ENCODE data around the gene TIGD3. TPM values are rescaled to one million over a fixed set of nuclear protein-coding genes. Genes with fewer than 3 reads are reported as not detected.

TIGD3 gene
- total RNA-seq, 1 experiment from 2014 or later: not detected

GRCh38 chr11:65404638-65405339, 50.2 kb downstream of the TIGD3 start:
- Histone ChIP-seq H3K4me3 (no peak overlapping the region), H3K27me3 (replicated peaks) (no peaks in the 10 kb centered on the region), H3K27ac (no peak overlapping the region), H3K36me3 (peaks cover 94% of the 10 kb centered on the region), H3K9me3 (replicated peaks) (no peaks in the 10 kb centered on the region), H3K4me1 (replicated peaks) (no peaks in the 10 kb centered on the region)
- DNase-seq (ENCODE audit: low read depth in 1 of 2, low spot score in 2 of 2): no peak

Other genes starting within 250 kb of the TIGD3 start
- gene TM7SF2, start 242.9 kb upstream of the TIGD3 start, total RNA-seq (2014; rRNA removed; shearing (Covaris generic)): 1.5 and 2.4 TPM in 2 replicates
- 22.8 and 42.1 TPM in 2 replicates for gene ZNHIT2, start 237.1 kb upstream of the TIGD3 start, total RNA-seq (2014; rRNA removed; shearing (Covaris generic))
- 672 and 1,078 TPM in 2 replicates for gene FAU, start 232.6 kb upstream of the TIGD3 start, total RNA-seq (2014; rRNA removed; shearing (Covaris generic))
- gene MRPL49, start 232.4 kb upstream of the TIGD3 start, total RNA-seq (2014; rRNA removed; shearing (Covaris generic)): 113 and 138 TPM in 2 replicates
- 15.6 and 20.2 TPM in 2 replicates for gene SYVN1, start 220.2 kb upstream of the TIGD3 start, total RNA-seq (2014; rRNA removed; shearing (Covaris generic))
- gene SPDYC, start 184.5 kb upstream of the TIGD3 start, total RNA-seq (2014; rRNA removed; shearing (Covaris generic)): not detected in 2 replicates
- gene CAPN1, start 172.8 kb upstream of the TIGD3 start, total RNA-seq (2014; rRNA removed; shearing (Covaris generic)): 120 and 177 TPM in 2 replicates
- gene POLA2, start 92.8 kb upstream of the TIGD3 start, total RNA-seq (2014; rRNA removed; shearing (Covaris generic)): 26.8 and 44.2 TPM in 2 replicates
- gene CDC42EP2, start 39.9 kb upstream of the TIGD3 start, total RNA-seq (2014; rRNA removed; shearing (Covaris generic)): 10.5 and 16.6 TPM in 2 replicates
- gene DPF2, start 20.9 kb upstream of the TIGD3 start, total RNA-seq (2014; rRNA removed; shearing (Covaris generic)): 87.6 and 105 TPM in 2 replicates
- gene SLC25A45, start 27.9 kb downstream of the TIGD3 start, total RNA-seq (2014; rRNA removed; shearing (Covaris generic)): 3.1 and 5.3 TPM in 2 replicates
- 90.2 and 125 TPM in 2 replicates for gene FRMD8, start 31.9 kb downstream of the TIGD3 start, total RNA-seq (2014; rRNA removed; shearing (Covaris generic))
- 6.9 and 12.1 TPM in 2 replicates for gene NEAT1, start 68.0 kb downstream of the TIGD3 start, total RNA-seq (2014; rRNA removed; shearing (Covaris generic))
- 1,620 and 2,210 TPM in 2 replicates for gene MALAT1, start 144.3 kb downstream of the TIGD3 start, total RNA-seq (2014; rRNA removed; shearing (Covaris generic))
- gene SCYL1, start 170.3 kb downstream of the TIGD3 start, total RNA-seq (2014; rRNA removed; shearing (Covaris generic)): 103 and 130 TPM in 2 replicates
- 22.9 and 52.0 TPM in 2 replicates for gene LTBP3, start 203.6 kb downstream of the TIGD3 start, total RNA-seq (2014; rRNA removed; shearing (Covaris generic))
- gene ZNRD2, start 215.7 kb downstream of the TIGD3 start, total RNA-seq (2014; rRNA removed; shearing (Covaris generic)): 109 and 111 TPM in 2 replicates
- gene FAM89B, start 217.8 kb downstream of the TIGD3 start, total RNA-seq (2014; rRNA removed; shearing (Covaris generic)): 35.1 and 64.9 TPM in 2 replicates
- gene EHBP1L1, start 221.3 kb downstream of the TIGD3 start, total RNA-seq (2014; rRNA removed; shearing (Covaris generic)): 103 and 107 TPM in 2 replicates
- gene KCNK7, start 241.0 kb downstream of the TIGD3 start, total RNA-seq (2014; rRNA removed; shearing (Covaris generic)): 0.13 TPM in 1 of 2 replicates, not detected in the other